Mucosa of stomach (tissue), 1 donor: Measurements from ENCODE around the gene STAC3.

Experiments
- H3K27me3 ChIP-seq: one replicate; pipeline ENCODE4 v1.7.0; 2013; ENCODE audit warnings: mild to moderate bottlenecking, low read length; ENCODE audit not compliant: control insufficient read depth, insufficient read depth
- H3K36me3 ChIP-seq: one replicate; pipeline ENCODE4 v1.7.0; 2013; ENCODE audit warnings: low read length; ENCODE audit not compliant: control insufficient read depth, insufficient read depth
- H3K4me1 ChIP-seq: one replicate; pipeline ENCODE4 v1.7.0; 2013; ENCODE audit warnings: mild to moderate bottlenecking, low read length; ENCODE audit not compliant: control insufficient read depth, insufficient read depth
- H3K4me3 ChIP-seq: one replicate; pipeline ENCODE4 v1.7.0; 2013; ENCODE audit warnings: low read length
- H3K9ac ChIP-seq: one replicate; pipeline ENCODE4 v1.7.0; 2013; ENCODE audit warnings: mild to moderate bottlenecking, low read length, moderate library complexity
- H3K9me3 ChIP-seq: one replicate; pipeline ENCODE4 v1.7.0; 2013; ENCODE audit warnings: mild to moderate bottlenecking, low read length, moderate library complexity; ENCODE audit not compliant: control insufficient read depth
- donor health status: Pancreatic carcinoma.

STAC3 gene

DNA sequence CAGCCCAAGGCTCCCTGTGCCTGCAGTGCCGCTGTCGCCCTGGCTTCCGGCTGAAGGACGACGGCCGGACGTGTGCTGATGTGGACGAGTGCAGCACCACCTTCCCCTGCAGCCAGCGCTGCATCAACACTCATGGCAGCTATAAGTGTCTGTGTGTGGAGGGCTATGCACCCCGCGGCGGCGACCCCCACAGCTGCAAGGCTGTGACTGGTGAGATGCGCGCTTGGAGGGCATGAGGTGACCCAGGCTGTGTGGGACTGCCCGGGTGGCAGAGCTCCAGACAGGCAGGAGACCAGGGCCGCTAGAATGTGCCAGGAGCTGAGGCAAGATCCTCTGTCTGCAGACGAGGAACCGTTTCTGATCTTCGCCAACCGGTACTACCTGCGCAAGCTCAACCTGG is 54.0 kb downstream of the STAC3 start:
- peaks cover 34% of the 10 kb centered on the region for H3K36me3 ChIP-seq
- H3K9ac ChIP-seq, result no peak overlapping the region
- no peaks in the 10 kb centered on the region for H3K4me1 ChIP-seq
- no peaks in the 10 kb centered on the region for H3K27me3 ChIP-seq
- H3K4me3 ChIP-seq, result no peak overlapping the region
- H3K9me3 ChIP-seq, result no peaks in the 10 kb centered on the region

DNA sequence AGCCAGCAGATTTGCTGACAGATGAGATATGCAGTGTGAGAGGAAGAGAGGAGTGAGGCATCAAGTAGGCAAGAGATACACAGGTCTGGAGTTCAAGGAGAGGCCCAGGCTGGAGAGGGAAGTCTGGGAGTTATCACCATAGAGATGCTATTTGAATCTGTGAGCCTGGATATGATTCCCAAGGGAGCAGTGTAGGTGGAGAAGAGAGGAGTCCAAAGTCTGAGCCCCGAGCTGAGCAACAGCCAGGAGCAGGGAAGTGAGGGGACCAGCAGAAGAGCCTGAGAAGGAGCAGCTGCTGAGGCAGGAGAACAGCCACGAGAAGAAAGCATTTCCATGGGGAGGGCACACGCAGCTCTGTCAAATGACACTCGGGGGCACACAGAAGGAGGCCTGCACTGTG is 54.5 kb downstream of the STAC3 start:
- Histone ChIP-seq H3K27me3 (no peaks in the 10 kb centered on the region), H3K4me1 (no peaks in the 10 kb centered on the region), H3K9me3 (no peaks in the 10 kb centered on the region), H3K4me3 (no peak overlapping the region), H3K36me3 (peaks cover 40% of the 10 kb centered on the region), H3K9ac (no peak overlapping the region)

DNA sequence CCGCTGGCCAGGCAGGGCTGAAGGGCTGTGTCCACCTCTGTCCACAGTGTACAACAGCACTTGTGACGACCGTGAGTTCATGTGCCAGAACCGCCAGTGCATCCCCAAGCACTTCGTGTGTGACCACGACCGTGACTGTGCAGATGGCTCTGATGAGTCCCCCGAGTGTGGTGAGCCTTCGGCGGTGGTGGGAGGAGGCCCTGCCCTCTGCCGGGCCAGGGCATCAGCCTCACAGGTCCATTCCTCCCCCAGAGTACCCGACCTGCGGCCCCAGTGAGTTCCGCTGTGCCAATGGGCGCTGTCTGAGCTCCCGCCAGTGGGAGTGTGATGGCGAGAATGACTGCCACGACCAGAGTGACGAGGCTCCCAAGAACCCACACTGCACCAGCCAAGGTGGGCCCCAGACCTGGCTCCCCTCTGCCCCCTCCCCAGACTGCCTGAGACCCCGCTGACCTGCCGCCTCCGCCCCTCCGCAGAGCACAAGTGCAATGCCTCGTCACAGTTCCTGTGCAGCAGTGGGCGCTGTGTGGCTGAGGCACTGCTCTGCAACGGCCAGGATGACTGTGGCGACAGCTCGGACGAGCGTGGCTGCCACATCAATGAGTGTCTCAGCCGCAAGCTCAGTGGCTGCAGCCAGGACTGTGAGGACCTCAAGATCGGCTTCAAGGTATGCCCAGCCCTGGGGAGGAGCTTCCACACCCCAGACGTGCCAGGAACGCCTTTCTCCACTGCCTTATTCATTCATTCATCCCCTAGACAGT is 55.2 kb downstream of the STAC3 start:
- Histone ChIP-seq H3K4me3 (no peak overlapping the region), H3K36me3 (peaks cover 41% of the 10 kb centered on the region)

DNA sequence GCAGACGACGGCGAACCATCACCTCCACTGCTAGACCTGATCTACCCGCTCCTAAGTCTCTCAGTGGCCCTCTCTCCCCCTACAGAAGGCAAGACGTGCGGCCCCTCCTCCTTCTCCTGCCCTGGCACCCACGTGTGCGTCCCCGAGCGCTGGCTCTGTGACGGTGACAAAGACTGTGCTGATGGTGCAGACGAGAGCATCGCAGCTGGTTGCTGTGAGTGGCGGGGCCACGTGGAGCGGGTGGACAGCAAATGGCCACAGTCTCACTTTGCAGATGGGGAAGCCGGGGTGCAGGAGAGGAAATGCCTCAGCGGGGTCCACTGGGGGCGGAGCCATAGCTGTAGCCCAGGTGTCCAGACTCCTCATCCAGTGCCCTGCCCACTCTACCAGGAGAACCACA is 55.8 kb downstream of the STAC3 start:
- no peaks in the 10 kb centered on the region for H3K9me3 ChIP-seq
- no peak overlapping the region for H3K9ac ChIP-seq
- no peak overlapping the region for H3K4me3 ChIP-seq
- H3K36me3 ChIP-seq, result peaks cover 43% of the 10 kb centered on the region
- no peaks in the 10 kb centered on the region for H3K4me1 ChIP-seq
- no peaks in the 10 kb centered on the region for H3K27me3 ChIP-seq

More for the DNA sequence above, 55.2 kb downstream of the STAC3 start:
- no peaks in the 10 kb centered on the region for H3K27me3 ChIP-seq
- H3K4me1 ChIP-seq, result no peaks in the 10 kb centered on the region
- H3K9ac ChIP-seq, result no peak overlapping the region
- H3K9me3 ChIP-seq, result no peaks in the 10 kb centered on the region

DNA sequence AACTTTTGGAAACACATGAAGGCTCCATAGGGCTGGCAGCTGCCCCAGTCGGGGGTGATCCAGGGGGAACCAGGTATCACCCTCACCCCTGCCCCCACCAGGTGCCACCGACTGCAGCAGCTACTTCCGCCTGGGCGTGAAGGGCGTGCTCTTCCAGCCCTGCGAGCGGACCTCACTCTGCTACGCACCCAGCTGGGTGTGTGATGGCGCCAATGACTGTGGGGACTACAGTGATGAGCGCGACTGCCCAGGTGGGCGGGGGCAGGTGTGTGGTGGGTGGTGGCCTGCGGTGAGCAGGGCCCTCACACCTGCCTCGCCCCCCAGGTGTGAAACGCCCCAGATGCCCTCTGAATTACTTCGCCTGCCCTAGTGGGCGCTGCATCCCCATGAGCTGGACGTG is 56.7 kb downstream of the STAC3 start:
- Histone ChIP-seq H3K9ac (no peak overlapping the region), H3K27me3 (no peaks in the 10 kb centered on the region), H3K4me1 (no peaks in the 10 kb centered on the region), H3K36me3 (peaks cover 47% of the 10 kb centered on the region), H3K4me3 (no peak overlapping the region), H3K9me3 (no peaks in the 10 kb centered on the region)

DNA sequence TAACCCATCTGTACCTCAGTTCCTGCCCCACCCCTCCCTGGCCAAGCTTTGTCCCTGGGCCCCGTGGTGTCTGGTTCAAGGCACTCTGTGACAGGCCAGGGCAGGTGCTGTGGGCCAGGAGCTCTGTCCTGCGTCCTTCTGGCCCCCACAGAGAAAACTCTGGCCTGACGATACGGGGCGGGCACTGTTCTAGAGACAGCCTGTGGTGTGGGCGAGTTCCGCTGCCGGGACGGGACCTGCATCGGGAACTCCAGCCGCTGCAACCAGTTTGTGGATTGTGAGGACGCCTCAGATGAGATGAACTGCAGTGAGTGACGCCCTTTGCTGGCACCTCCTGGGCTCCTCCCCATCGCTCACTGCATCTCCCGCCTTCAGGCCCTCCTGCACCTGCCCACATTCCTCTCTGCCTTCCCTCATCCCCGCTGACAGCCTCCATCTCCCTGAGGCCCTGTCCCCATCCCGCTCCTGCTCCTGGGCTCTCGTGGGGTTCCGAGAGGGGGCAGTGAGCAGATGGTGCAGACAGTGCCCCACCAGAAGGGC is 57.2 kb downstream of the STAC3 start:
- H3K36me3 ChIP-seq, result peaks cover 45% of the 10 kb centered on the region
- H3K4me1 ChIP-seq, result no peaks in the 10 kb centered on the region
- no peaks in the 10 kb centered on the region for H3K9me3 ChIP-seq
- no peaks in the 10 kb centered on the region for H3K27me3 ChIP-seq
- H3K9ac ChIP-seq, result no peak overlapping the region
- H3K4me3 ChIP-seq, result no peak overlapping the region
